ENCODE results near the gene CBX8.

CBX8 gene

DNA sequence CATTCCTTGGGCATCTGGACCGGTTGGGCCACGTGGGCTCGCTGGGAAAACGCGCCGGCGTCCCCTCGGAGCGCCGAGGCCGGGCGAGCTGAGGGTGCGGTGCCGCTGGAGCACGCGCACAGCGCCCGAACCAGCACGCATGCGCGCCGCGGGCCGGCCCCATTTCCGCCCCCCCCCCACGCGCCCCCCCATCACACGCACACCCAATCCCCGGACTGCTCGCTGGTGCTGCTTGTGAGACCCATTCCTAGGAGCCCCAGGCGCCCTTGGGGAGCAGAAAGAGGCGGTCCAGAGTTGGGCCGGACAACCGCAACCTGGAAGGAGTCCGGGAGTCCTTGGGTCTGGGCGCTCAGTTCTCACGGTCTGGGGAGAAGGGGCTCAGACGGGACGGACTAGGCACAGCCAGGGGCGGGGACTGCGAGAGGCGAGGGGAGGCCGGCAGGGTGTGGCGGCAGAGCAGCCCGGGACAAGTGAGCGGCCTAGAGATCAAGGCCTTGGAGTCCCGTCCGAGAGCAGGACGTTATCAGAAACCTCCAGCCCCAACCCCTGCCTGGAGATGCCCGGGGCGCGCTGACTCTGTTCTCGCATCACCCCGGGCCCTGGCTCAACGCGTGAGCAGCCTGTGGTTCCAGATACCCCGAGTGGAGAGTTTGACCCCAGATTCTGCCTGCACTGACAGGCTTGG is 6.0 kb upstream of the CBX8 start:
- TF ChIP-seq, protein P1, sequence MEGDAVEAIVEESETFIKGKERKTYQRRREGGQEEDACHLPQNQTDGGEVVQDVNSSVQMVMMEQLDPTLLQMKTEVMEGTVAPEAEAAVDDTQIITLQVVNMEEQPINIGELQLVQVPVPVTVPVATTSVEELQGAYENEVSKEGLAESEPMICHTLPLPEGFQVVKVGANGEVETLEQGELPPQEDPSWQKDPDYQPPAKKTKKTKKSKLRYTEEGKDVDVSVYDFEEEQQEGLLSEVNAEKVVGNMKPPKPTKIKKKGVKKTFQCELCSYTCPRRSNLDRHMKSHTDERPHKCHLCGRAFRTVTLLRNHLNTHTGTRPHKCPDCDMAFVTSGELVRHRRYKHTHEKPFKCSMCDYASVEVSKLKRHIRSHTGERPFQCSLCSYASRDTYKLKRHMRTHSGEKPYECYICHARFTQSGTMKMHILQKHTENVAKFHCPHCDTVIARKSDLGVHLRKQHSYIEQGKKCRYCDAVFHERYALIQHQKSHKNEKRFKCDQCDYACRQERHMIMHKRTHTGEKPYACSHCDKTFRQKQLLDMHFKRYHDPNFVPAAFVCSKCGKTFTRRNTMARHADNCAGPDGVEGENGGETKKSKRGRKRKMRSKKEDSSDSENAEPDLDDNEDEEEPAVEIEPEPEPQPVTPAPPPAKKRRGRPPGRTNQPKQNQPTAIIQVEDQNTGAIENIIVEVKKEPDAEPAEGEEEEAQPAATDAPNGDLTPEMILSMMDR (IDR thresholded peaks at IDR 0.05): no peak
- Histone ChIP-seq H3K36me3 (no peaks in the 10 kb centered on the region), H3K9me3 (no peaks in the 10 kb centered on the region), H3K27me3 (peaks cover 41 to 100% of the 10 kb centered on the region in 2 donors), H3K27ac (no peak overlapping the region), H3K4me3 (no peak overlapping the region), H3K4me1 (peaks cover 0 to 55% (median 32%) of the 10 kb centered on the region in 4 donors)
- intact Hi-C loops (cut with DNase I; ENCODE audit: low total_unique reads): no loop called here
- no peak for DNase-seq

DNA sequence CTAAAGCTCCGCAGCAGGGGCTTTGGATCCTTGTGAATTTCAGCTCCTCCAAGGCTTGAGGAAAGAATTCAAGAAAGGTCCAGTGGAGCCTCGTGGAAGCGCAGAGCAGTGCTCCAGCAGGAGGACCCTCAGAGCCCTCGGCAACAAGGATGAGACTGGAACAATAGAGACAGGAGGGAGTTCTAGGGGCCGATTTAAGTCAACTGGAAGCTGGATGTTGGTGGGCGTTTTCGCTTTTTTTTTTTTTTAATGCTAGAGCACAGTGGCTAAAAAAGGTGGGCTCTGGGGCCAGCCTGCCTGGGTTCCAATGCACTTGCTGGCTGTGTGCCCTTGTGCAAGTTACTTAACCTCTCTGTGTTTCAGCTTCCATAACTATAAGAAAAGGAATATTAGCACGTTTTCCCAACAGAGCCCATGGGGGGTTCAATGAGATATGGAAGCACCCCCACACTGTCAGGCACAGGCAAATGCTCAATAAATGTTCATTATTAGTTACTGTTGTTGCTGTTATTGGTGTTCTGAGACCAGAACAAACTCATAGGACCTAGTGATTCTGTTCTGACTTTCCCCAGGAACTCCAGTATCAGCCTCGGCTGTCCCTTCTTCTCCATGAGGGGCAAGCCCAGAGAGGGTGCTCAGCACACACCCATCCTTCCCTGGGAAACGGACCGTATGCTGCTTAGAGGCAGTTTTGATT is 5.3 kb upstream of the CBX8 start:
- Histone ChIP-seq H3K36me3 (no peaks in the 10 kb centered on the region), H3K4me3 (no peak overlapping the region), H3K4me1 (peaks cover 0 to 61% (median 36%) of the 10 kb centered on the region in 4 donors), H3K27me3 (peaks cover 42 to 96% of the 10 kb centered on the region in 2 donors), H3K27ac (no peak overlapping the region), H3K9me3 (no peaks in the 10 kb centered on the region)
- intact Hi-C loops (cut with DNase I; ENCODE audit: low total_unique reads): no loop called here
- DNase-seq: no peak
- TF ChIP-seq, protein P1 (IDR thresholded peaks at IDR 0.05): no peak

DNA sequence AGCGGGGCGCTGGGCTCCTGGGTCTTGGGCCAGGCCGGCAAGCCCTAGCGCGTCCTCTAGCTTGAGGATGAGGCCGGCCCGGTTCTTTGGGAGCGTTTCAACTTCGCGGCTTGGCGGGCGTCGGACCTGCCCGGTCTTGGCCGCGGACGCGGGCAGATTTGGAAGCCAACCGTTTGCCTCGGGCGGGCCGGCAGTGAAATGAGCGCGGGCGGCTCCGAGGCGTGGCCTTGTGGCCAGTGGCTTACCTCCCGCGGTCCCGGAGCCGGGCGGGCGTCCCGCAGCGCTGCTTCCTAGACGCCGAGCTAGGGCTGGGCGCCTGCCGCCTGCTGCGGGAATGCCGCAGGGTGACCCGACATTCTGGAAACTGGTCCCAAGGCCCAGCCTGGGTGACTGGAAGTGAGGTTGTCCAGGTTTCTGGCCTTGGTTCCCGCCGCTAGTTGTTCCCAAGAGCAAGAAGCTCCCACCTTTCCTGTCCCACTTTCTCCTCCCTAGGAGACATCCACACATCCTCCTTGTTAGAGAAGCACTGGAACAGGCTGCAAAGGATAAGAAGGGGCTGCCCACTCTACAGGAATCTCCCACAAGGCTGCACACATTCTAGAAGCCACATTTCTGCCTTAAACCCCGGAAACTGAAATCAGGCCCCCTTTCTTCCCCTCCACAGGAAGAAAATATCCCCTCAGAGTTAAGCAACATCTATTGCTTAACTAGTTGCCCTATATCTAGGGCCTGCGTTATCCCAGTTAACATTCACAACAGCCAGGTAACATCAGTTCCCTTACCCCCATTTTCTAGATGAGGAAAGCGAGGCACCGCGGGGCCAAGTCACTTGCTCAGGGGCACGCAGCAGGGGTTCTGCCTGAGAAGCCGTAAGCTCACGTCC is 4.5 kb upstream of the CBX8 start:
- H3K4me1 ChIP-seq: peaks cover 0 to 64% (median 39%) of the 10 kb centered on the region in 4 donors
- no peak overlapping the region for H3K27ac ChIP-seq
- no peaks in the 10 kb centered on the region for H3K9me3 ChIP-seq
- peaks cover 42 to 88% of the 10 kb centered on the region in 2 donors for H3K27me3 ChIP-seq
- DNase-seq: no peak
- intact Hi-C loops (cut with DNase I; ENCODE audit: low total_unique reads): no loop called here
- H3K36me3 ChIP-seq: no peaks in the 10 kb centered on the region
- H3K4me3 ChIP-seq: no peak overlapping the region
- TF ChIP-seq, protein P1 (IDR thresholded peaks at IDR 0.05): no peak

DNA sequence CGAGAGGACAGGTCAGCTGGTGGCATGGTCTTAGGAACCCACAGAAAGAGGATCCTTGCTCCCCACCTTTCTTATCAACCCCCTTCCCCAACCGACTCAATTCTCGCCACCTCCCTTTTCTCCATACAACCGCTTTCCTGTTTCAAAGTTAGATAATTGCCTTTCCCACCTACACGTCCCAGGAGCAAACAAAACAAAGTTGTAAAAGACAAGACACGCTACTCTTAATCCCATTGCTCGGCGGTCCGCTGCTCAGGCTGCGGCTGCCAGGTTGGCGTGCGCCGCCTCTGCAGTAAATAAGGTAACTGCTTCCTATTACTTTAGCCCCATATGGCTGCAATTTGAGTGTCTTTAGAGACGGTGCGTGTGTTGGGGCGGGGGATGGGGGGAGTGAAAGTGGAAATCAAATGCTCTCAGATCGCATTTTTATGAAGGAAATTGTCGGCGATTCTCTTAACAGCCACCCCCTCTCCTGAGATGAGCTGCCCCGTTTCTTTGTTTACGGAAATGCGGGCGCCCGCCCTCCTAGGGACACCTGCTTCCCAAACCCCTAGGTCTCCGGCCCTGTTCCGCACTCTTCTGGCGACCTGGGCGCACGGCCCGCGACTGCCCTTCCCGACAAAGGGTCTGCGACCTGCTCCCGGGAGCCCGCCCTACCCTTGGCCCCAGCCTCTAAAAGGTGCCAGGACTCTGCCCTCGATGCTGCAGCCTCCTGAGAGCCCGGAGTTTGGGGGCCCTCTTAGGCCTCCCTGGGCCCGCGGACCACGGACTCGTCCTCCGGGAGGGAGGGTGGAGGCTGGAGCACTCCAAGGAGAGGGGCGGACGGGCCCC is 3.7 kb upstream of the CBX8 start:
- no peaks in the 10 kb centered on the region for H3K9me3 ChIP-seq
- no peak overlapping the region for H3K4me3 ChIP-seq
- H3K27ac ChIP-seq: no peak overlapping the region
- H3K4me1 ChIP-seq: peaks cover 0 to 73% (median 43%) of the 10 kb centered on the region in 4 donors
- H3K27me3 ChIP-seq: peaks cover 42 to 79% of the 10 kb centered on the region in 2 donors
- intact Hi-C loops (cut with DNase I; ENCODE audit: low total_unique reads): no loop called here
- TF ChIP-seq, protein P1 (IDR thresholded peaks at IDR 0.05): no peak
- DNase-seq: no peak
- H3K36me3 ChIP-seq: no peaks in the 10 kb centered on the region
